HG03457 (cell line): ENCODE data around the gene CLMN.
A peak's percentile ranks its signal among the peaks of the same experiment; 100 is the strongest.
"Not testable (repeated sequence)": the region's sequence is repeated elsewhere in the genome, so short reads cannot be mapped to it uniquely, and the experiment has no call there.

Experiments used
- ATAC-seq: cut with Tn5 transposase; IDR thresholded peaks from one replicate; pipeline ENCODE4 v1.9.1; 2021; ENCODE audit warnings: moderate number of reproducible peaks; ENCODE audit not compliant: unreplicated experiment

CLMN gene

GRCh38 chr14:95289323-95290010, 30.2 kb downstream of the CLMN start:
- ATAC-seq, result no peak

- ATAC-seq, result no peak
These were observed 30.9 kb downstream of the CLMN start for GRCh38 chr14:95288672-95289322.

- ATAC-seq, result no peak
These were observed 32.4 kb downstream of the CLMN start for GRCh38 chr14:95287176-95287754.

- no peak for ATAC-seq
These were observed 33.1 kb downstream of the CLMN start for GRCh38 chr14:95286645-95287044.

GRCh38 chr14:95285566-95285965, 34.1 kb downstream of the CLMN start:
- no peak for ATAC-seq

GRCh38 chr14:95283802-95284201, 35.9 kb downstream of the CLMN start:
- not testable (repeated sequence) for ATAC-seq

GRCh38 chr14:95282986-95283380, 36.7 kb downstream of the CLMN start:
- not testable (repeated sequence) for ATAC-seq

- no peak for ATAC-seq
These were observed 37.2 kb downstream of the CLMN start for GRCh38 chr14:95282354-95282985.

- no peak for ATAC-seq
These were observed 38.0 kb downstream of the CLMN start for GRCh38 chr14:95281560-95282176.

GRCh38 chr14:95275494-95275893, 44.2 kb downstream of the CLMN start:
- ATAC-seq, result no peak

GRCh38 chr14:95274874-95275273, 44.8 kb downstream of the CLMN start:
- no peak for ATAC-seq

GRCh38 chr14:95274279-95274678, 45.4 kb downstream of the CLMN start:
- ATAC-seq, result no peak

GRCh38 chr14:95273001-95273978, 46.4 kb downstream of the CLMN start:
- no peak for ATAC-seq

GRCh38 chr14:95272057-95272456, 47.7 kb downstream of the CLMN start:
- ATAC-seq, result no peak

- ATAC-seq, result no peak
These were observed 49.5 kb downstream of the CLMN start for GRCh38 chr14:95270203-95270602.

GRCh38 chr14:95269493-95269892, 50.2 kb downstream of the CLMN start:
- ATAC-seq, result no peak

- ATAC-seq, result no peak
These were observed 51.4 kb downstream of the CLMN start for GRCh38 chr14:95268350-95268749.

GRCh38 chr14:95267306-95267705, 52.4 kb downstream of the CLMN start:
- ATAC-seq, result no peak

- ATAC-seq, result peak; percentile 84
These were observed 54.3 kb downstream of the CLMN start for GRCh38 chr14:95265106-95266094.
